Natural killer cell (primary cell): ENCODE measurements around the gene HTR1B. TPM values are rescaled to one million over a fixed set of nuclear protein-coding genes. Genes with fewer than 3 reads are reported as not detected.

Experiments
- ATAC-seq, 3 donors: fragments of 150-1000 bp in 2 of 3; fragments of 200-7000 bp in 1 of 3; cut with Tn5 transposase; 1 replicate in 1 of 3; 2 replicates in 2 of 3; pipeline ENCODE4 v1.10.0; 2021; ENCODE audit warnings: mild to moderate bottlenecking in 2 of 3, moderate library complexity in 2 of 3
- DNase-seq, 2 donors: peaks; one replicate each; pipeline versions ENCODE4 v3.0.0 to v3.0.0-alpha.2; 2013 to 2021; ENCODE audit warnings: mixed read lengths in 1 of 2
- H3K27ac ChIP-seq: one replicate; pipeline ENCODE4 v1.5.1; 2013; ENCODE audit warnings: mild to moderate bottlenecking, low read length
- H3K27me3 ChIP-seq: one replicate; pipeline ENCODE4 v1.6.1; 2013; ENCODE audit warnings: low read length; ENCODE audit not compliant: control insufficient read depth, insufficient read depth
- H3K36me3 ChIP-seq: one replicate; pipeline ENCODE4 v1.6.1; 2013; ENCODE audit warnings: low read length; ENCODE audit not compliant: control insufficient read depth, insufficient read depth
- H3K4me1 ChIP-seq: one replicate; pipeline ENCODE4 v1.6.1; 2013; ENCODE audit warnings: low read length; ENCODE audit not compliant: control insufficient read depth, insufficient read depth
- H3K4me3 ChIP-seq: one replicate; pipeline ENCODE4 v1.5.1; 2013; ENCODE audit warnings: low read length
- H3K9me3 ChIP-seq: one replicate; pipeline ENCODE4 v1.6.1; 2013; ENCODE audit warnings: low read length; ENCODE audit not compliant: control insufficient read depth, insufficient read depth
- H3K27ac Mint-ChIP-seq, 2 donors: one replicate each; pipeline ENCODE4 v1.8.0; 2022; ENCODE audit warnings: mild to moderate bottlenecking in 2 of 2, mixed read lengths in 2 of 2, moderate library complexity in 1 of 2
- H3K27me3 Mint-ChIP-seq, 2 donors: one replicate each; pipeline ENCODE4 v1.8.0; 2022; ENCODE audit warnings: low read depth in 2 of 2, mixed read lengths in 2 of 2
- H3K36me3 Mint-ChIP-seq: one replicate; pipeline ENCODE4 v1.8.0; 2022; ENCODE audit warnings: mixed read lengths
- H3K4me1 Mint-ChIP-seq, 2 donors: one replicate each; pipeline ENCODE4 v1.8.0; 2022; ENCODE audit warnings: mixed read lengths in 2 of 2
- H3K4me3 Mint-ChIP-seq: one replicate; pipeline ENCODE4 v1.8.0; 2022; ENCODE audit warnings: mild to moderate bottlenecking, moderate library complexity, mixed read lengths
- H3K9me3 Mint-ChIP-seq, 2 donors: one replicate each; pipeline ENCODE4 v1.8.0; 2022; ENCODE audit warnings: mixed read lengths in 2 of 2
- WGBS: methylation state at CpG from one replicate; pipeline ENCODE4 v1.1.7; 2013; ENCODE audit warnings: missing lambda C conversion rate; ENCODE audit not compliant: insufficient coverage; 5-methylcytosine and 5-hydroxymethylcytosine counted together
- intact Hi-C: fragments of 100-400 bp; cut with micrococcal nuclease; formaldehyde crosslinking; loops from one replicate; pipeline ENCODE4 v1.14.2; 2022
- total RNA-seq, 4 donors: library from RNA; stranded (reverse); fragments of 120-200 nt in 1 of 4; gene quantifications; one replicate each; pipeline versions ENCODE4 v1.2.3 to v1.2.4, GENCODE V29; 2013 to 2022
- TF ChIP-seq, protein P1 (sequence below): fragments of 200-600 bp; IDR thresholded peaks from one replicate; pipeline ENCODE4 v1.8.0; 2022; ENCODE audit warnings: antibody characterized with exemption

The HTR1B gene
- total RNA-seq, 3 donors from 2014 or later (not counting 1 experiment from before 2014, with no cell fraction given), result 0.48 TPM; not detected in 2

DNA sequence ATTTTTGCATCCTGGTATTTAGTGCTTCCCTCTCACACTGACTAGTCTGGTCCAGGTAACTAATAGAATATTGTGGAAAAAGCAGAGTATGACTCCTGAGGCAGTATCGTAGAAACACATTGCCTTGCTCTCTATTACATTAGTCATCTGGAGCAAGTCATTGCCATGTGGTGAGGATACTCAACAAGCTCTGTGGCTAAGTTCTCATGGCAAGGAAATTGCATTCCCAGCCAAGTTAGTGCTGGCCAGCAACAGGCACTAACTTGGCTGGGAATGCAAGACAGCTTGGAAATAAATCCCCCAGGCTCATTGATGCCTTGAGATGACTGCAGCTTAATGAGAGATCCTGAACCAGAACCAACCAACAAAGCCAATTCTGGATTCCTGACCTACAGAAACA is 39.7 kb upstream of the HTR1B start:
- WGBS, result 100% methylated on average over 1 of the region's 1 CpG
- intact Hi-C loops, result no loop called here
- Histone ChIP-seq H3K4me3 (no peak overlapping the region), H3K27ac (no peak overlapping the region), H3K9me3 (no peaks in the 10 kb centered on the region), H3K4me1 (no peaks in the 10 kb centered on the region), H3K27me3 (no peaks in the 10 kb centered on the region), H3K36me3 (no peaks in the 10 kb centered on the region)
- Mint-ChIP-seq H3K4me3 (no peak overlapping the region), H3K9me3 (peaks cover 5 to 13% of the 10 kb centered on the region in 2 donors), H3K4me1 (no peaks in the 10 kb centered on the region), H3K27ac (no peak overlapping the region), H3K27me3 (no peaks in the 10 kb centered on the region), H3K36me3 (no peaks in the 10 kb centered on the region)
- DNase-seq (no peak), ATAC-seq (no peak)
- TF ChIP-seq, protein P1, sequence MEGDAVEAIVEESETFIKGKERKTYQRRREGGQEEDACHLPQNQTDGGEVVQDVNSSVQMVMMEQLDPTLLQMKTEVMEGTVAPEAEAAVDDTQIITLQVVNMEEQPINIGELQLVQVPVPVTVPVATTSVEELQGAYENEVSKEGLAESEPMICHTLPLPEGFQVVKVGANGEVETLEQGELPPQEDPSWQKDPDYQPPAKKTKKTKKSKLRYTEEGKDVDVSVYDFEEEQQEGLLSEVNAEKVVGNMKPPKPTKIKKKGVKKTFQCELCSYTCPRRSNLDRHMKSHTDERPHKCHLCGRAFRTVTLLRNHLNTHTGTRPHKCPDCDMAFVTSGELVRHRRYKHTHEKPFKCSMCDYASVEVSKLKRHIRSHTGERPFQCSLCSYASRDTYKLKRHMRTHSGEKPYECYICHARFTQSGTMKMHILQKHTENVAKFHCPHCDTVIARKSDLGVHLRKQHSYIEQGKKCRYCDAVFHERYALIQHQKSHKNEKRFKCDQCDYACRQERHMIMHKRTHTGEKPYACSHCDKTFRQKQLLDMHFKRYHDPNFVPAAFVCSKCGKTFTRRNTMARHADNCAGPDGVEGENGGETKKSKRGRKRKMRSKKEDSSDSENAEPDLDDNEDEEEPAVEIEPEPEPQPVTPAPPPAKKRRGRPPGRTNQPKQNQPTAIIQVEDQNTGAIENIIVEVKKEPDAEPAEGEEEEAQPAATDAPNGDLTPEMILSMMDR, result no peak

DNA sequence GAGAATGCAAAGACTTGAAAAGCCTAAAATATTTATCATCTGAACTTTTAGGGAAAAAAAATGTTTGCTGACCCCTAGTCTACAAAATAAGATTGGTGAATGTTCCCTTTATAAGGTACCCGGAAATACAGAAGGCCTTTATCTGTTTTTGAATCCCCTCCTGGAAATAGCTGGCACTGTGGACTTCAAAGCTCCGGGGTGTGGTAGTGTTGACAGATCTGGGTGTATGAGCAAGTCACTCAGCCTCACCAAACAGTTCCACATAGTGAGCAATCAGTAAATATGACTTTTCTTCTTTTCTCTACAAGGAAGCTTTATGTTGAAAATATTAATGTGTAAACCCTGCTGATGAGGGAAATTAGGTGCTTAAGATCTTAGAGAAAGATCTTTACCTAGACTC is 29.2 kb upstream of the HTR1B start:
- ATAC-seq, result no peak
- no peak overlapping the region for H3K27ac Mint-ChIP-seq
- Histone ChIP-seq H3K4me3 (no peak overlapping the region), H3K4me1 (no peaks in the 10 kb centered on the region), H3K36me3 (no peaks in the 10 kb centered on the region), H3K27me3 (no peaks in the 10 kb centered on the region), H3K9me3 (no peaks in the 10 kb centered on the region), H3K27ac (no peak overlapping the region)
- H3K36me3 Mint-ChIP-seq, result no peaks in the 10 kb centered on the region
- H3K27me3 Mint-ChIP-seq, result no peaks in the 10 kb centered on the region
- DNase-seq, result no peak
- no peaks in the 10 kb centered on the region for H3K4me1 Mint-ChIP-seq
- 100% methylated on average over 1 of the region's 2 CpGs for WGBS
- H3K4me3 Mint-ChIP-seq, result no peak overlapping the region
- peaks cover 8 to 11% of the 10 kb centered on the region in 2 donors for H3K9me3 Mint-ChIP-seq
- TF ChIP-seq, protein P1, result no peak
- intact Hi-C loops, result no loop called here

DNA sequence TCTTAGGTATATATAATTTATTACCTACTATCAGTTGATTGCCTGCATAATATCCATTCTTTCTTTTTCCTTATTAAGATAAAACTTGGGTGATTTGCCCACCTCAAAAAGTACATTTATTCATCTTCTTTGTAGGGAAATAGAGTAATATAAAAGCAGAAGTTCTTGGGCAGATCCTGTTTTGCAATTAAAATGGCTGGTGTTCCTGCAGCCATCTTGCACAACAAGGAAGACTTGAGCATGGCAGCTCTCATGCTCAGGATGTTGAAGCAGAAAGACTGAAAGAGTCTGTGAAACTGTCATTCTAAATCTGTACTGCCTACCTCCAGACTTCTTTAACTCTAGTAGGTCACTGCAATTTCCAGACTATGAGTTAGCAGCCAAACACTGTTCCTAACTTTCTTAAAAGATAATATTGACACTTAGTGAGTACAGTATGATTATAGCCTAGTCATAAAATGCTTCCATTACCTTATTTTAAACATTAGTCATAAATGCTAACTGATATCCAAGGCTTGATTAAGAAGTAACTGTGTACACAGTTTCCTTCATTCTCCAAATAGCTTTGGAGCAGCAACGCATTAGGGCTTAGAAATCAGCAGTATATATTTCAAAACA is 24.6 kb upstream of the HTR1B start:
- H3K9me3 Mint-ChIP-seq, result peaks cover 3 to 8% of the 10 kb centered on the region in 2 donors
- 80% methylated on average over 1 of the region's 1 CpG for WGBS
- Histone ChIP-seq H3K9me3 (no peaks in the 10 kb centered on the region), H3K36me3 (no peaks in the 10 kb centered on the region), H3K4me3 (no peak overlapping the region), H3K27me3 (no peaks in the 10 kb centered on the region), H3K4me1 (no peaks in the 10 kb centered on the region), H3K27ac (no peak overlapping the region)
- TF ChIP-seq, protein P1, result no peak
- H3K4me1 Mint-ChIP-seq, result no peaks in the 10 kb centered on the region
- no peak overlapping the region for H3K4me3 Mint-ChIP-seq
- no peak overlapping the region for H3K27ac Mint-ChIP-seq
- no peaks in the 10 kb centered on the region for H3K36me3 Mint-ChIP-seq
- intact Hi-C loops, result no loop called here
- H3K27me3 Mint-ChIP-seq, result no peaks in the 10 kb centered on the region
- ATAC-seq (no peak), DNase-seq (no peak)

DNA sequence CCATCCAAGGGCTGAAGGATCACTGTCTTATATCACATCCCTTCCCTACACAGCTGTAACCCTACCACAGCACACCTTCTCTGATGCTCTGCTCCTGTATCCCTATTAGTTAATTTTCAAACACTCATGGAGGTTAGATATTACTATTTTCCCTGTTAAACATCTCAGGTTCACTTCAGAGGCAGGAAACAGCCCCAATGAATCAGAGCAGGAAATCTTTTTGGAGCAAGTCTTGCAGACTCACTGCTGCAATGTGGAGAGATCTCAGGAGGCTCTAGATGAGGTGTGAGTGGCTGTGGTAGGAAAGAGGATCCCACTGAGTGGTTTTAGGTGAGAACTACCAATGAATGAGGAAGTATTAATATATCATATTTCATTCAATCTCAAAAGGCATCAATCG is 19.7 kb upstream of the HTR1B start:
- no peak overlapping the region for H3K4me3 Mint-ChIP-seq
- WGBS, result no CpG with 5 or more reads among the region's 1 CpG
- no peaks in the 10 kb centered on the region for H3K36me3 Mint-ChIP-seq
- ATAC-seq (no peak), DNase-seq (no peak)
- H3K27me3 ChIP-seq, result no peaks in the 10 kb centered on the region
- H3K4me1 Mint-ChIP-seq, result no peaks in the 10 kb centered on the region
- no peaks in the 10 kb centered on the region for H3K36me3 ChIP-seq
- H3K4me1 ChIP-seq, result no peaks in the 10 kb centered on the region
- peaks cover 5 to 8% of the 10 kb centered on the region in 2 donors for H3K9me3 Mint-ChIP-seq
- intact Hi-C loops, result no loop called here
- H3K9me3 ChIP-seq, result no peaks in the 10 kb centered on the region
- TF ChIP-seq, protein P1, result no peak
- H3K27ac Mint-ChIP-seq, result no peak overlapping the region
- H3K4me3 ChIP-seq, result no peak overlapping the region
- H3K27me3 Mint-ChIP-seq, result no peaks in the 10 kb centered on the region
- H3K27ac ChIP-seq, result no peak overlapping the region
